ENCODE measurements around the gene MTSS2.

Gene MTSS2

DNA sequence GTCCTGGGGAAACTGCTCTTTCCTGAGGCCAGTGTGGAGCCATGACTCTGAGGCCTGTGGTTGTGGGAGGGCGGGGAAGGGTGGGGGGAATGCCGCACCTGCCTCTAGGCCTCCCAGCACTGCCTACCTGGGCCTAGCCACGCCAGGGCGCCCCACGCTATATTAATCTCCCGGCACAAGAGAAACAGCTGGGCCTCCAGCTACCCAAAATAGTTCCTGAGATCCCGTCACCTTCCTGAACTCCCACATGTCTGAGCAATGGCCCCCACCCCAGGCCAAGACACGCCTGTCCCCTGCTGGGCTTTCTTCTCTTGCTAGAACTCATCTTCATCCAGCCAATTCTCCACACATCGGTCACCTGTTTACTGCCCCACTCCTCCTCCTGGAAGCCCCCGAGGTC lies 13.0 kb upstream of the MTSS2 start:
- no peak for DNase-seq

DNA sequence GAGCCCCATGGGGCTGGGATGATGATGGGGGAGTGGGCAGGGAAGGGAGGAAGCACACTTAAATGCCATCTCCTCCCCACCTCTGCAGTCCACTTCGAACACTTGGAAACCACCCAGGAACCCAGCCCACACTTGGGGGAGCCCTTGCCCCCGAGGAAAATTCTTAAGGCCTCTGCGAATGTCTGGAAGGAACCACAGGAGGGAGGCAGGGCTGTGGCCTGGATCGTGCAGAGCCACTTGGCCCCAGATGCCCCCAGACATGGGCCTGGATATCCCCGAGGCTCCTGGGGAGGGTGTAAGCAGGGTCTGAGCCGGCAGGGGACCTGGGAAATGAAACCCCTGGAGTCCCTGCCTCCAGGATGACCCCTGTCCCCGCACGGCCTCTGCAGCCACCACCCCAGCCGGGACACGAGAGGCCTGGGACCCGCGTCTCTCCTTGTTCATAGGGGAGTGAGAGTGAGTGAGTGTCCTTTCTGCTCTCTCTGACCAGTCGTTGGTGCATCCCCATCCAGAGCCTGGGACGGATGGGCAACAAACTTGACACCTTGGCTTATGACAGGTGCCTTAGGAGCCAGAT lies 11.8 kb upstream of the MTSS2 start:
- no peak for DNase-seq

DNA sequence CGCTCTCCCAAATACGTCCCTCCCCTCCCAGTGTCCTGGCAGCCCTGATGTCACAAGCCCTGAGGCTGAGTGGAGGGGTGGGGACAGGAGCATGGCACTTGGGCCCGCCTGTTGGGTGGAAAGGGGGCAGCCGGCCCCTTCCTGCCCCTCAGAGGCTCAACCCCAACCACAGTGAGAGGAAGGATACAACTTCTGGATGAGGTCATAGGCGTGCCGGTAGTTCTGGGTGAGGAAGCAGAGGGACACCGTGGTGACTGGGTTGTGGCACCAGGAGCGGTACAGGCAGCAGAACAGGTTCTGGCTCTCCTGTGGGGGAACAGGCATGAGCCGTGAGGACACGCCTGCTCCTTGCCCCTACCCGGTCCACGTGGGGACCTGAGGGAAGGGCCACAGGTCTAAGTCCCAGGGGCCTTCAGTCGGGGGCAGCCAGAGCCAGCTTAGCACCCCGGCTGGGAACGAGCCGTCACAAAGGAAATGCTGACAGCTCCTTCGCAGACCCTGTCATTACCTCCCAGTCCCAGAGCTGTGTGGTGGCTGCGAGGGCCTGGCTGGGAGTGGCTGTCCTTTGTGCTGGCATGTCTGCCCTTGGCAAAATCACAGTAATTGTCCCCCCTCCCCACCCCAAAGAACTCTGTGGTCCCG lies 11.2 kb upstream of the MTSS2 start:
- peak; percentile 33 for DNase-seq

DNA sequence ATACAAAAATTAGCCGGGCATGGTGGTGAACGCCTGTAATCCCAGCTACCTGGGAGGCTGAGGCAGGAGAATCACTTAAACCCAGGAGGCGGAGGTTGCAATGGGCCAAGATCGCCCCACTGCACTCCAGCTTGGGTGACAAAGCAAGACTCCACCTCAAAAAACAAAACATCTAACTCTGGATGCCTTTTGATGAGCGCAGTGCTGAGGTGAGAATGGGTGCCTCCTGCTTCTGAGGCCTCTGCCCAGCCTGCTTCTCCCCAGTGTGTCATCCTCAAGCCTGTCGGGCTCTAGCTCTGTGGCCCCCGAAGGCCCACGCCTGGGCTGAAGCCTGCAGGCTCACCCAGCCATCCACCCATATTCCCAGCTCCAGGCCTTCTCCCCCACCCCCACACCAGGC lies 10.5 kb upstream of the MTSS2 start:
- DNase-seq = no peak

DNA sequence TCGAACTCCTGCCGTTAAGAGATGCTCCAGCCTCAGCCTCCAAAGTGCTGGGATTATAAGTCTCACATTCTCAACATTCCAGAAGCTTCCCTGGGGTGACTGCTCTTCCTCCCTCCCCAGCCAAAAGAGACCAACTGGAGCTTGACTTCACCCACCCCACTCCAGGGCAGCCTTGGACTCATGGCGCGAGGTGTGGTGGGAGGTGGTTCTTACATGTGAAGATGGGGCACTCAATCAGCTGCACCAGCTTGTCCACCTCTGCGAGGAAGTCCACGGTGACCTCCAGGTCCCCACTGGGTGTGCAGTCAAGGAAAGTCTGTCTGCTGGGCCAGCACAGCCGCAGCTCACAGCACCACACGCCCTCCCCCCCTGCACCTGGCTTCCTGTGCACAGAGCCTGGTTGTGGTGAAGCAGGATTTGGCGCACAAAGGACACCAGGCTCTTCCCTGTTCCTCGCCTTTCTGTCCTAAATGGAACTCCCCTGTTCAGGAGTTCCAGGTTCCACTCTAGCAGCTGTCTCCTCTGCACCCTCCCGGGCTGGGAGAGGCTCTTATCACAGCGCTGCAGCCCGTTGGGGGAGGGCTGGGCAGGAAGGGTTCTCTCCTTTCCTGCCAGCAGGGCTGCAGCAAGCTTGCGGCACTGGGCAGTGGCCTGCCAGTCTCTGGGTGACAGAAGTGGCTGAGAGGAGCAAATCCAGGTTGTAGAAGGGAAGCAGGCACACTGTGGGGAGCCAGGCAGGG lies 9.6 kb upstream of the MTSS2 start:
- peak; percentile 10 for DNase-seq

DNA sequence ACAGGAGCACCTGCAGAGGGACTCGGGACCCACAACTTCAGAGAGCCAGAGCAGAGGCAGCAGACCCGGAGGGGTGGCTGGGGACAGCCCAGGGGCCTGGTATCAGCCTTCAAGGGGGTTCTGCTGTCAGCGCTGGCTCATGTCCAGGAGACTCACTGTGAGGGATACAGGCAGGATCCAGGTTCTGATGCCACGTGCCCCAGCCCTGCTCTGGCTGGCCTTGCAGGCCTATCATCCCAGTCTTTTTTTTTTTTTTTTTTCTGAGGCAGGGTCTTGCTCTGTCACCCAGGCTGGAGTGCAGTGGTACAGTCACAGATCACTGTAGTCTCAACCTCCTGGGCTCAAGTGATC lies 9.0 kb upstream of the MTSS2 start:
- no peak for DNase-seq

DNA sequence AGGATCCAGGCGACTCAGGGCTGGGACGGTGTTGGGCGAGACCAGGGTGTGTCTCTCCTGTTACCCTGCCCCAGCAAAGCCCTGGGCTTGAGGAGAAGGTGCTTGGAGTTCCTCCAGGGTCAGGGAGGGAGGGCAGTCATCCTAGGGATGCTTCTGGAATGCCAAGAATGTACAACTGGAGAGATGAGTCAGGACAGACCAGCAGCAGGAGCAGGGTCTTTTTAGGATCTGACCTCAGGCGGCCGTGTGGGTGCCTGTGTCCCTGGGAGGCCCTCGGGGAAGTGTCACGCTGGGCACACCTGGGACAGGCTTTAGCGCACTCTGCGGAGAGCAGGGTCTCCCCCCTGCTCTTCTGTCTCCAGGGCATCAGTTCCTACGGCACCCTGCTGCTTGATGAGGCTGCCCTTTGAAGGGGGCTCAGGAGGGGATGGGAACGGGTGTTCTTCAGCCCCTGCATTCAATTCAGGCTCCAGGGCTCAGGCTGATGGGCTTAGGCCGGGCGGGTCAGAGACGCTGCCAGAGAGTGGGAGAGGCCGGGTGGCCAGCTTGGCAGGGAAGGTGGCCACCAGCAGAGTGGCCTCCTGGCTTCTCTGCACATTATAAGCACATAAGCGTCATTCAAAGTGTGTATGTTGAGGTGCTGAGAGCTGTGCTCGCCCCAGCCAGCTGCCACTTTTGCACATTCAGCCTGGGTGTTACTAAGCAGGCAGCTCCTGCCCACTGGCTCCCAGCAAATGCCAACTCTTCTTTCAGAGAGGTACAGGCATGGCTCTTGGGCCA lies 8.4 kb upstream of the MTSS2 start:
- DNase-seq = peak; percentile 50

DNA sequence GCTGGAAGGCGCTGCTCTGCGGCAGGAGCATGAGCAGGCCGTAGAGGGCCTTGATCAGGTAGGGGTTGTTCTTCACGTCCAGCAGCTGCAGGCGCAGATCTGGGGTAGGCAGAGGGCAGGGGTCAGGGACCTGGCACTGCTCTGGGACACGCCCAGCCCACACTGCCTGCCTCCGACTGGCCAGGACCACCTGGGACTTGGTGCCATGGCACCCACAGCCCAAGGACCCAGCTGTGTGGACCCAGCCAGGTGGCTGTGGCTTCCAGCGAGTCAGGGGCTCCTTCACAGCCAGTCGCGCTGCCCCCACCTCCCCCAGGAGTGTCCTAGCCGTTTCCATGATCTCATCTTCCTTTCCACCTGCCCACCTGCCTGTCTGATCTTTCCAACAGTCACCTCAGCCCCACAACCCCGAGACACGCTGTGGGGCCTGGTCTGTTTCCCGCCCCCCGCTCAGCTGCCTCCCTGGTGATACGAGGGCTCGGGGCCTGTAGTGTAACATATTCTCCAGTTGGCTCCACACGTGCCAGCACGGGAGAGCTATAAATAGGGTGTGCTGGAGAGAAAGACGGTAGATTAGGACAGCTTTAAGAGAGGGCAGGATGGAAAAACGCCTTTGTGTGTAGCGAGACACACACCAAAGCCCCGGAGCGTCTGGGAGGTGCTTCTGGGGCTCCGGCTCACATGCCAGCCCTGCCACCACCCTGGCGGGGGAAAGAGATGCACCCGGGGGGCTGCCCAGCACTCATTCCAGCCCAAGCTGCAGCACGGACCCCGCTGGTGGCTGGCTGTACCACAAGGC lies 7.2 kb upstream of the MTSS2 start:
- DNase-seq = peak; percentile 42

DNA sequence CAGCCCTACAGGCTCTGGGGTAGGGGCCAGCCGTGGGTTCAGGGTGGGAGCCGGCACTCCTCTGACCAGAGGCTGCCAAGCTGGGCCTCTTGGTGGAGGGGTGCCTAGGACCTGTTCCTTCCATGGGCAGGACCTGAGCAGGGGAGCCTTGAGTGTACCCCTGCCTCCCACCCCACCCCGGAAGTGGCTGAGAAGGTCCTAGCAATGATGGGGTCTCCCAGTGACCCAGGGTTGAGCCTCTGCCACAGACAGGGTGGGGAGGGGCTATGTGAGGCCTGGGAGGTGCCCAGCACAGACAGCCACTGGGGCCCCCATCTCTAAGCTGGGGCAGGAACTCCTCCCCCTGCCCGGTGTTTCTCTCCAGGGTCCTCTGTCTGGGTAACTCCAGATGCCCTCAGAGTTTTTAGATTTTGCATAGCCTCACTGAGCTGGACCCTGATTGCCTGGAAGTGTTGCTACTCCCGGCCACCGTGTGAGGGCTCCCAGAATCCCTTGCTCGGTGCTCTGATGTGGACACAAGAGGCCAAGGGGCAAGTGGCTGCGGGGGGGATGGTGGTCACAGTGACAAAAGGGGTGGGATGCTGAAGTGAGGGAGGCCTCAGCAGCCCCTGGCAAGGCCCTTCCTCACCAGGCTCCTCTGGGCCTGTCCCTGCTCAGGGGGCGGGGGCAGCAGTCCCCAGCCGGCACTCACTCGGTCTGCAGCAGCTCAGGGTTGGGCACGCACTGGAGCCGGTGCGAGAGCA lies 6.4 kb upstream of the MTSS2 start:
- peak; percentile 48 for DNase-seq

DNA sequence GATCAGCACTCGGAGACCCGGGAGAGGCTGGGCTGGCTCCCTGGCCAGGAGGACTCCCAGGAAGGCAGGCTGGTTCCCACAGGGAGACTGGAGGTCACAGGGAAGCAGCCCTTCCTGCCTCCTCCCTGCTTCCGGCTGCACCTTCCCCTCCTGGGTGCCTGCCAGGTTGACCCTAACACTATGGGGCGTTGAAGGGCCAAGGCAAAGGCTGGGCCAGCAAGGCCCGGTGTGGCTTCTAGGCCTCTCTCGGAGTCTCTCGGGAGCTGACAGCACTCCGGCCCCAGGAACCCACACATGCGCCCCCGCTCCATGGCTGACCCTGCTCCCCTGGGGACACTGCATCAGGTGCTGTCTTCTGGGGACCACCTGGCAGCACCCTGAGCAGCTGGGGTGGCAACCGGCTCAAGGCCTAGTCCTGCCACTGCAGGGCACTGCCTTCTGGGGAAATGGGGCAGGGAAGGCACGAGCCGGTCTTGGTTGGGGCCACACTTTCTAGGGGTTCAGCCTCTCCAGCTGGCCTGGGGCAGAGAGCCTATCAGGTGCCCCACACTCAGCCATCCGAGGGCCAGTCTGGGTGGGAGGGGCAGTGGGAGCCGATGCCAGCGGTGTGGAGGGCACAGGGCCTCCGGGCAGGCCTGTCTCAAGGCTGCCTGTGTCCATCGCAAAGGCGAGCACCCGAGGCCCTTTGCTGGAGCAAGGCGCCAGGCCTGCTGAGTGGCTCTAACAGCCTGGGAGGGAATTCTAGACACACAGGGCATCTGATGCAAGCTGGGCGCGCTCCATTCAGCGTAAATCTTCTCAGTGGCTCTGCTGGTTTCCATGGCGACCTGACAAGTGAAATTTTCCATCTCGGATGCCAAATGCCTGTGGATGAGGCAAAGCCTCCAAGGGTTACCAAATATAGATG lies 5.6 kb upstream of the MTSS2 start:
- DNase-seq = peak; percentile 66

DNA sequence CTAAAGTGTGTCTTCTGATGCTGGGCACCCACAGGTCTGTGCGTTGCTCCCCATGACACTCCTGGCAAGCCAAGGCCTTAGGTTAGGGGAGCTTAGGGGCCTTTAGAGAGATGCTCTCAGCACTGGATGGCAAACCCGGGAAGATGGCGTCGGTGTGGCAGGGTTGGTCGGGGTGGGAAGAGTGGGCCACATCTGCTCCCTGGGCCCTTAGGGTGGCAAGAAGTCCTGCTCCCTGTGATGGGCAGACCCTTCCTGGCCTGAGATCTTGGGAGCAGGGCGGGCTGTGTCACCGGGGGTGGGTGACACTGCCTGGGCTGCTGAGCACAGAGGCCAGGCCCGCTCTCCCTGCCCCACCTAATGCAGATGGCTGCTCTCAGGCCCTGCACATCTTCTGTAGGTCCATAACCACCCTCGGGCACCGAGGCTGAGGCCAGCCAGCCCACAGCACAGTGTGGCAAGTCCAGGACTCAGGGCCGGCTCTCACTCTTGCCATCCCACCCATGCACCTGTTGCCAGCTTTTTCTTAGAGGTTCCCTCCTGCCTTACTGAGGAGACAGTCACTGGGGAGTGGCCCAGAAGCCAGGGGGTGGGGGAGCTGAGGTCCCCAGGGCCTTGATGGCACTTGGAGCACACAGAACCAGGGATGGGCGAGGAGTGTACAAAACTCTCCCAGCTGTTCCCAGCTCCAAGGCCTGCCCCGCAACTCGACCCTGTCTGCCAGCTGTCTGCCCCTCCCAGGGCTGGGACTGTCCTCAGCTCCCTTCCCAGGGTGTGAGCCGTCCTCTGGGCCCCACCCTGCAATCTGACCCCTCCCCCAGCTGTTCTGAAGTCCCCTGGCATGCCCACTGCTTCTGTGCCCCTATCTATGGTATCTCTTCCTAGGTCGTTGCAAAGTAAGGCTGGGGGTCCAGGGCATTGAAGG lies 4.4 kb upstream of the MTSS2 start:
- DNase-seq = no peak

DNA sequence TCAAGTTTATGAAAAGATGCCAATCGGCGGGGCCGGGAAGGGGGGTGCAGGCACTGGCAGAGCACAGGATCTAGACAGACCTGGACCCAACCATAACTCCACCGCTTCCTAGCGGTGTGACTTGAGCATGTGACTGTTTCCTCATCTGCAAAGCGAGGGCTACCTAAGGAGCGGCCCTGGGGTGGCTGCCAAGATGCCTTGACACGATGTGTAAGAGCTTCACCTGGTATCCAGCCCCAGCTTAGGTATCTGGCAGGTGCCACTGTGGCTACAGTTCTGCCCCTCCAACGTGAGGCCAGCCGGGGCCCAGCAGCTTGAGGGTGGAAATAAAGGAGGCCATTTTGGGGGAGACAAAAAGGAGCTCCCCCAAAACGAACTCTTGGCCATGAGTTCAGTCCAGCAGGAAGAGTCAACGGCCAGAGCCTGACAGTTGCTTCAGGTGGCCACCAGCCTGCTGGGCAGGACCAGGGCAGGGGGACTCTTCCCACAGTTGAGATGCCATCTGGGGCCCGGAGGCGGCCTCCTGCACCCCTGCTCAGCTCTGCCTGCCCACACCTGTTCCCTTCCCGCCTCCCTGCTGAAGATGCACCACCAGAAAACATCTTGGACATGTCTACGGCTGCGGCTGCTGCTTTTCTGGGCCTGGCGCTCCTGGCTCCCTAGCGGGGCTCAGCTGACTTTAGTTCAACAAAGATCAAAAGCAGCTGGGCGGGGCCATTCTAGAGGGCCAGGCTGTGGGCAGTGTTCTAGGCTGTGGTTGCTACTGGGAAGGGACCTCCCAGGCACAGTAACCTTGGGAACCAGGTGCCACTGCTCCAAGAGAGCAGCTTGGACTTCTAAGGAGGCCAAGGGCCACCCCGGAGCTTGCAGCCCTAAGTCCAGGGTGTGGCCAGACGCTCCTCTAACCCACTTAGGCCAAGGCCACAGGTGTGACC lies 3.4 kb upstream of the MTSS2 start:
- DNase-seq = no peak

DNA sequence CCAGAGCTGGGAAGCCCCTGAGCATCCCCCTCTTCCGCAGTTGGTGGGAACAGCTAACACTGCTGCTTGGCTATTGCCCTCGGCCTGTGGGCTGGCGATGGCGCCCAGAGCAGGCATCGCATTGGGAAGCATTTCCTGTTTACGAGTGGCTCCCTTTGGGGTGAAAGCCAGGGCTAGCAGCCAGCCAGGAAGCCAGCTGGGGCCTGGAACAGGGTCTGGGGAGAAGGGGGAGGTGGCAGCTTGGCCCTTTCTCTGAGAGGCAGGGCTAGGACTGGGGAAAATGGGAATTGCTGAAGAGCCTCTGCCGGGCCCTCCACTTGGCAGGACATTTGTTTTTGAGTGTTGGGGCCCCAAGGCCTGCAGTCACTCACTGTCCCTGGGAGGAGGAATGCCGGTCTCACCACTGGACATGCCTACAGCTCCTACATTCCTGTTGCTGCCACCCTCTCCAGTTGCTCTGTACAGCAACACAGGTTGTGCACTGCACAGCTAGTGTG lies 2.4 kb upstream of the MTSS2 start:
- DNase-seq = no peak

DNA sequence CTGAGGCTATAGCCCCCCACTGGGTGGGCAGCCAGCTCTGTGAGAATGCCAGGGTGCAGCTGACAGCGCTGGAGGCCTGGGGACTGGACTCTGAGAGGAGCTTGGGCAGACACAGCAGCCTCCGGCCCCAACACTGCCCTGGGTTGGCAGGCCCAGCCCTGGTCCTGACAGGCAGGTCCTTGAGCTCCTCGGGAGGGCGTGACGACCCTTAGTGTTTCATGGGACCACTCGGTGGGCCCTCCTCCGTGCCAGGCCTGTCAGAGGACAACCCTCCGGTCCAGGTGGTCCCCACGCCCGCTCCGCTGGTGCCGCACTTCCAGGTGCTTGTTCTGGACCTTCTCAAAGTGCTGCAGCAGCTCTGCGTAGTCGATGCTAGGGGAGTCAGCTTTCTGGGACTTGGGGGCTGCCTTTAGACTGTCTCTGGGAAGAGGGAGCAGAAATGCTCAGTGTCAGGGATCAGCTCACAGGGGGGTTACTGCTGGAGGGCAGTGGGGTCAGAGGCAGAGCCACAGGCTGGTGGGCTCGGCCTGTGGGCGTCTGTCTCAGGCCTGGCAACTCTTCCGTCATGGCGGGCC lies 1.9 kb upstream of the MTSS2 start:
- DNase-seq = no peak

DNA sequence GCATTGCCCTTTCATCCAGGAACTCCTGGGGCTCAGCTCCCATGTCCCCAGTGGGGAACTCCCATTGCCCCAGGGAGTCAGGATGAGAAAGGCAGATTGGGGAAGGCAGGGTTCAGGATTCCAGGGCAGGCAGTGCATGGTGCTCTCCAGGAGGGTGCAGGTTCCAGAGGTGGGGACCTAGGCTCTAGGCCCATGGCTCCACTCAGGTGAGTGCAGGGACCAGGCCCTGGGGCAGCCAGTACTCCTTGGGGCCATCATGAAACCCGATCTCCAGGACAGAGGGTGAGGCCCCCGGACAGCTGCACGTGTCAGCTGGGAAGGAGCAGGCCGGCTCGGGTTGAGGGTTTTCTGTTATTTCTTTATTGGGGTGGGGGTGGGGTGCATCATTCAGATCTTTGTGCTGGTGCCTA lies 1.3 kb upstream of the MTSS2 start:
- no peak for DNase-seq

DNA sequence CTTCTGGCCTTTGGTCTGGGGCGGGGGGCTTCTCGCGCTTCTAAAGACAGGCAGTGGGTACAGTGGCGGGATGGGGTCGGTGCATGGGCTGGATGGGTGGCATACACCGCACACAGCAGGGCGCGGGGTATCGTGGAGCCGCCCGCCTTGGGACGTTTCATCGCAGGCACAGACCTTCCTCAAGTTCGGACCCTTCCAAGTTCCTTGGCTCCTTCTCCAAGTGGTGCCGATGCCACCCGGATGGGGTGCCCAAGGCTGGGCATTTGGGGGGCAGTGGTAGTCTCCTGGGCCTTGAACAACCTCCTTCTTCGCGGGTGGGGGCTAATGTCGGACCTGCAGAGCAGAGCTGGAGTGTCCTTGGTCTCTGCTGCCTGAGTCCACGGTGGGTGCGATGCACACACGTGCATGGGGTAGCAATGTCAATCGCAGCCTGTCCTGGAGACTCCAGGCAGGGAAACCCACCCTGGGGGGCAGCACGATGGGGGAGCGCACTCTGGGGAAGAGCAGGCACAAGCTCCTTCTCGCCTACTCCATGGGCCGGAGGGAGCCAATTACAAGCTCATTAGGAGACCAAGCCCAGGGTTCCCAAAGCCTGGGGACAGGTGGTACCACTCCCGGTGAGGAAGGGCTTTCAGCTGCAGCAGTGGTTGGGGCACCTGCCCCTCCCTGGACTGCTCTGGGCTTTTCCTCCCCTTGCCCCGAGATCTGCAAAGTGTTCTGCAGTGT lies 686 bp upstream of the MTSS2 start:
- peak; percentile 70 for DNase-seq
